CD4-positive, alpha-beta T cell (primary cell): ENCODE data around the gene KDM4B. TPM values are rescaled to one million over a fixed set of nuclear protein-coding genes. Genes with fewer than 3 reads are reported as not detected.

Experiments
- ATAC-seq: fragments of 200-7000 bp; cut with Tn5 transposase; one replicate; pipeline ENCODE4 v1.10.0; 2022; ENCODE audit warnings: mild to moderate bottlenecking; ENCODE audit not compliant: poor library complexity
- CTCF ChIA-PET: fragments of 350-600 bp; sonication (Branson Sonifier 250); formaldehyde crosslinking; loops from one replicate; lab custom pipeline; 2021; ENCODE audit warnings: antibody characterized with exemption, inconsistent platforms; lab: Charles Lee
- POLR2A ChIA-PET: fragments of 350-600 bp; sonication (Branson Sonifier 250); formaldehyde crosslinking; loops from one replicate; lab custom pipeline; 2021; ENCODE audit warnings: antibody characterized with exemption, inconsistent platforms; lab: Charles Lee
- DNase-seq, 14 experiments: peaks; one replicate each; pipeline ENCODE4 v3.0.0-alpha.2; 2013 to 2020; ENCODE audit warnings: mixed read lengths in 2 of 14
- H3K27ac ChIP-seq, 2 donors: one replicate each; pipeline versions ENCODE4 v1.5.1 to v1.7.0; 2013; ENCODE audit warnings: low read length in 2 of 2, low read depth in 1 of 2, mild to moderate bottlenecking in 1 of 2
- H3K27me3 ChIP-seq, 2 experiments: 1 replicate in 1 of 2; 2 replicates in 1 of 2; pipeline versions ENCODE4 v1.6.1 to v1.7.0; 2013; ENCODE audit warnings: low read length in 2 of 2, control low read depth in 1 of 2, mild to moderate bottlenecking in 1 of 2, moderate library complexity in 1 of 2; ENCODE audit not compliant: insufficient read depth in 2 of 2, control insufficient read depth in 1 of 2
- H3K36me3 ChIP-seq: one replicate; pipeline ENCODE4 v1.6.1; 2013; ENCODE audit warnings: low read length, control low read depth; ENCODE audit not compliant: insufficient read depth
- H3K4me1 ChIP-seq: one replicate; pipeline ENCODE4 v1.6.1; 2013; ENCODE audit warnings: low read length, control low read depth; ENCODE audit not compliant: insufficient read depth
- H3K4me3 ChIP-seq: one replicate; pipeline ENCODE4 v1.5.1; 2013; ENCODE audit warnings: mild to moderate bottlenecking, low read length, moderate library complexity
- H3K9me3 ChIP-seq, 2 experiments: 1 replicate in 1 of 2; 2 replicates in 1 of 2; pipeline versions ENCODE4 v1.6.1 to v1.7.0; 2013; ENCODE audit warnings: low read length in 2 of 2, mild to moderate bottlenecking in 2 of 2, control low read depth in 1 of 2, moderate library complexity in 1 of 2; ENCODE audit not compliant: control insufficient read depth in 1 of 2, insufficient read depth in 1 of 2
- H3K27ac Mint-ChIP-seq: one replicate; pipeline ENCODE4 v1.8.0; 2020; ENCODE audit warnings: mixed read lengths
- H3K27me3 Mint-ChIP-seq: one replicate; pipeline ENCODE4 v1.8.0; 2021; ENCODE audit warnings: mixed read lengths
- H3K36me3 Mint-ChIP-seq: one replicate; pipeline ENCODE4 v1.8.0; 2021; ENCODE audit warnings: low read depth, mixed read lengths
- H3K4me1 Mint-ChIP-seq: one replicate; pipeline ENCODE4 v1.8.0; 2021; ENCODE audit warnings: low read depth, mixed read lengths
- H3K4me3 Mint-ChIP-seq: one replicate; pipeline ENCODE4 v1.8.0; 2020; ENCODE audit warnings: mild to moderate bottlenecking, mixed read lengths
- H3K9me3 Mint-ChIP-seq: one replicate; pipeline ENCODE4 v1.8.0; 2020; ENCODE audit warnings: mixed read lengths
- CTCF ChIP-seq: fragments of 200-600 bp; IDR thresholded peaks from one replicate; pipeline ENCODE4 v1.8.0; 2022; ENCODE audit warnings: antibody characterized with exemption, mild to moderate bottlenecking
- intact Hi-C, 2 experiments: fragments of 100-400 bp; cut with DNase I in 1 of 2; cut with micrococcal nuclease in 1 of 2; formaldehyde crosslinking; loops; one replicate each; pipeline versions ENCODE4 v1.15.1 to v1.9.0; 2023 to 2025; cut with DNase I, micrococcal nuclease
- total RNA-seq, 174 experiments: library from RNA in 2 of 174; stranded (reverse) in 2 of 174; gene quantifications; one replicate each; pipeline ENCODE4 v1.2.3 and lab custom pipeline; 2021 to 2026

The KDM4B gene
- total RNA-seq, 2 experiments from 2014 or later: 41.8 to 42.5 TPM

GRCh38 chr19:5171711-5172110 lies 202.8 kb downstream of the KDM4B start:
- ChIA-PET CTCF (no interaction called here), POLR2A (no interaction called here)
- H3K36me3 Mint-ChIP-seq: no peaks in the 10 kb centered on the region
- no peak for TF ChIP-seq CTCF
- intact Hi-C loops: loop anchor here in 1 of 2 experiments (5.0 kb wide), 1 partner anchor 124 kb away; no protein-coding TSS in a partner anchor
- H3K9me3 Mint-ChIP-seq: no peaks in the 10 kb centered on the region
- H3K27me3 Mint-ChIP-seq: no peaks in the 10 kb centered on the region
- peaks cover 0 to 16% of the 10 kb centered on the region in 2 experiments for H3K9me3 ChIP-seq
- no peak overlapping the region for H3K27ac ChIP-seq
- DNase-seq (no peak), ATAC-seq (no peak)
- no peaks in the 10 kb centered on the region for H3K27me3 ChIP-seq
- no peak overlapping the region for H3K4me3 ChIP-seq
- H3K27ac Mint-ChIP-seq: no peak overlapping the region
- no peaks in the 10 kb centered on the region for H3K36me3 ChIP-seq
- no peak overlapping the region for H3K4me3 Mint-ChIP-seq
- no peaks in the 10 kb centered on the region for H3K4me1 ChIP-seq
- H3K4me1 Mint-ChIP-seq: no peaks in the 10 kb centered on the region

- ChIA-PET POLR2A (no interaction called here), CTCF (no interaction called here)
- Mint-ChIP-seq H3K4me1 (no peaks in the 10 kb centered on the region), H3K4me3 (no peak overlapping the region), H3K27me3 (no peaks in the 10 kb centered on the region), H3K36me3 (no peaks in the 10 kb centered on the region), H3K9me3 (no peaks in the 10 kb centered on the region), H3K27ac (no peak overlapping the region)
- intact Hi-C loops: loop anchor here in 1 of 2 experiments (5.0 kb wide), 1 partner anchor 126 kb away; no protein-coding TSS in a partner anchor
- no peak for TF ChIP-seq CTCF
- Histone ChIP-seq H3K4me3 (no peak overlapping the region), H3K27ac (no peak overlapping the region), H3K36me3 (no peaks in the 10 kb centered on the region), H3K4me1 (no peaks in the 10 kb centered on the region), H3K9me3 (peaks cover 0 to 16% of the 10 kb centered on the region in 2 experiments), H3K27me3 (no peaks in the 10 kb centered on the region)
- ATAC-seq (no peak), DNase-seq (no peak)
Observed at GRCh38 chr19:5172859-5173630, 204.1 kb downstream of the KDM4B start.

GRCh38 chr19:5173993-5174392 lies 205.1 kb downstream of the KDM4B start:
- CTCF ChIA-PET: no interaction called here
- intact Hi-C loops: loop anchor here in 1 of 2 experiments (5.0 kb wide), 1 partner anchor 127 kb away; no protein-coding TSS in a partner anchor
- H3K4me3 Mint-ChIP-seq: no peak overlapping the region
- no peak overlapping the region for H3K27ac ChIP-seq
- no peaks in the 10 kb centered on the region for H3K36me3 Mint-ChIP-seq
- no peaks in the 10 kb centered on the region for H3K4me1 Mint-ChIP-seq
- no peak for ATAC-seq
- no peak overlapping the region for H3K27ac Mint-ChIP-seq
- TF ChIP-seq CTCF: no peak
- H3K9me3 Mint-ChIP-seq: no peaks in the 10 kb centered on the region
- no peaks in the 10 kb centered on the region for H3K36me3 ChIP-seq
- peaks cover 0 to 12% of the 10 kb centered on the region in 2 experiments for H3K9me3 ChIP-seq
- POLR2A ChIA-PET: no interaction called here
- H3K27me3 ChIP-seq: no peaks in the 10 kb centered on the region
- no peaks in the 10 kb centered on the region for H3K27me3 Mint-ChIP-seq
- H3K4me3 ChIP-seq: no peak overlapping the region
- H3K4me1 ChIP-seq: no peaks in the 10 kb centered on the region
- DNase-seq: no peak
